Fibroblast of pulmonary artery (primary cell): ENCODE measurements around the gene ABHD5.

ENCODE experiments used
- DNase-seq: peaks from one replicate; pipeline ENCODE4 v3.0.0-alpha.2; 2010; ENCODE audit warnings: low read depth
- H3K4me3 ChIP-seq: replicated peaks from 2 replicates; pipeline ENCODE4 v1.5.1; 2011; ENCODE audit warnings: low read depth, mild to moderate bottlenecking, control low read depth, low read length, moderate library complexity
- TF ChIP-seq, protein P1 (sequence below): IDR thresholded peaks from 2 replicates; pipeline ENCODE4 v1.5.1; 2011; ENCODE audit warnings: mild to moderate bottlenecking, control low read depth, low read length, inconsistent platforms; ENCODE audit errors: missing control alignments

The ABHD5 gene

DNA sequence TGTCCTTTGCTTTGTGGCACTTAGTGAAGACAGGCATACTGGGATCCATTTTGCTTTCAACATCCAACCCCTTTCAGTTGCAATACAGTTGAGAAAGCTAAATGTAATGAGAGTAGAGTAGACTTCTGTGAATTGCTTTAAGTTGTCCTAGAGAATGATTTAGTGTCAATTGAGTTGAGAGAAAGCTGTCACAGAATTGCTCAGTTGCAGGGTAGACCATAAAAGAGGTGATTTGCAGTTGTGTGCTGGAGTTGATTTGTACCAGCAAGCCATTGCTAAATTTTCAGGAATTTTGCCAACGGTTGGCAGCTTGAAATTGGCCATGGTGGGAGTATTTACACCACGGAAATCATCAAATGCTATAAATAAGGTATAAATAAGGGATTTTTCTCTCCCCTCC, 2.2 kb downstream of the ABHD5 start:
- no peak overlapping the region for H3K4me3 ChIP-seq
- DNase-seq: no peak
- TF ChIP-seq, protein P1, sequence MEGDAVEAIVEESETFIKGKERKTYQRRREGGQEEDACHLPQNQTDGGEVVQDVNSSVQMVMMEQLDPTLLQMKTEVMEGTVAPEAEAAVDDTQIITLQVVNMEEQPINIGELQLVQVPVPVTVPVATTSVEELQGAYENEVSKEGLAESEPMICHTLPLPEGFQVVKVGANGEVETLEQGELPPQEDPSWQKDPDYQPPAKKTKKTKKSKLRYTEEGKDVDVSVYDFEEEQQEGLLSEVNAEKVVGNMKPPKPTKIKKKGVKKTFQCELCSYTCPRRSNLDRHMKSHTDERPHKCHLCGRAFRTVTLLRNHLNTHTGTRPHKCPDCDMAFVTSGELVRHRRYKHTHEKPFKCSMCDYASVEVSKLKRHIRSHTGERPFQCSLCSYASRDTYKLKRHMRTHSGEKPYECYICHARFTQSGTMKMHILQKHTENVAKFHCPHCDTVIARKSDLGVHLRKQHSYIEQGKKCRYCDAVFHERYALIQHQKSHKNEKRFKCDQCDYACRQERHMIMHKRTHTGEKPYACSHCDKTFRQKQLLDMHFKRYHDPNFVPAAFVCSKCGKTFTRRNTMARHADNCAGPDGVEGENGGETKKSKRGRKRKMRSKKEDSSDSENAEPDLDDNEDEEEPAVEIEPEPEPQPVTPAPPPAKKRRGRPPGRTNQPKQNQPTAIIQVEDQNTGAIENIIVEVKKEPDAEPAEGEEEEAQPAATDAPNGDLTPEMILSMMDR: no peak

DNA sequence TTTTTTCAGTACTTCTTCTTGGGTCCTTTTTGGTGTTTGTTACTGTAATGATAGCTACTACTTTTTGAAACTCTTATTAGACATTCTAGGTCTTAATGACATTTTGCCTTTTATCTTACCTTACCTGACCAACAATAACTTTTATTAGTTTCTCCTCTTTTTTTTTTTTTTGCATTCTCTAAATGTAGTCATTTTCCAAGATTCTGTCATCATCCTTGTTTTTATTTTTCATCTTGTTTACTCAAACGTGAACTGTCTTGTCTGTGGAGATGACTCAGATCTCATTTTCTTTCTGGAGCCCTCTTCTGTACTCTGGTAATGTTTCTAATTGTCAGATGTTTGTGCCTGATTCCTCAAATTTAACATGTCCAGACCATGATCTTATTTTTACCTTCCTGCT, 2.9 kb downstream of the ABHD5 start:
- TF ChIP-seq, protein P1: no peak

DNA sequence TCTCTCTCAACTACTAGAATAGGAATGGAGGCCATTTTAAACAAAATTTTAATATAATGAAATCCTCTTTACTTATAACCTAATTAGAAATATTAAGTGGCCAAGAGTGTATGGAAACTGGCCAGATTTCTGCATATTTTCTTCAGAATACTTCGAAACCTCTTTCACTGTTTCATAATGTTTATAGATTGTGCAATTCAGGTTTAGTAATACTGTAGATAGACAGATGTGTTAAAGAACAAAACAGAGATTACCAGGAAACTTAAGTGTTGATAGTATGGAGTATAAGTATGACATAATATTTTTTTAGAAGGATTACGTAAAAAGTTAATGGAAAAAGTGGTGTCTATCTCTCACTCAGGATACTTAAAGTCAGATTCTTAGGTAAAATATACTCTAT, 4.7 kb downstream of the ABHD5 start:
- TF ChIP-seq, protein P1: no peak
- no peak overlapping the region for H3K4me3 ChIP-seq
- DNase-seq: peak; percentile 88

More for the DNA sequence above, 2.9 kb downstream of the ABHD5 start:
- DNase-seq: no peak
- H3K4me3 ChIP-seq: no peak overlapping the region

DNA sequence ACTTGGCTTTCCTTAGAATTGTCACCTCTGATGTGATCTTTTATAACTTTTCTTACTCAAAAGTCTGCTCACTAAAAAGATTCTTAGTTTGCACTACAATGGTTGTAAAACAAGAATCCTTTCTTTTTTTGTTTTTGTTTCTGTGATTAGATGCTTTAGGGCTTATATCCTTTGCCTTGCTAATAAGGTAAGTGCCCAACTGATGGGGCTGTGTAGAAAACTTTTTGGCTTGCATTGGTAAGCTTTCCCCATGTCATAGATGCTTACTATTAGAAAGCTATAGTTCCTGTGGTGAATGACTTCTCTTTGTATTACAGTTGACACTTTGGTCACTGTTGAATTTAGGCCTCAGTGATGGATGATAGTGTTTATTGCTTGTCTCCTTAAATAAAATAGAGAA, 5.1 kb downstream of the ABHD5 start:
- TF ChIP-seq, protein P1: no peak
- no peak overlapping the region for H3K4me3 ChIP-seq
- no peak for DNase-seq

DNA sequence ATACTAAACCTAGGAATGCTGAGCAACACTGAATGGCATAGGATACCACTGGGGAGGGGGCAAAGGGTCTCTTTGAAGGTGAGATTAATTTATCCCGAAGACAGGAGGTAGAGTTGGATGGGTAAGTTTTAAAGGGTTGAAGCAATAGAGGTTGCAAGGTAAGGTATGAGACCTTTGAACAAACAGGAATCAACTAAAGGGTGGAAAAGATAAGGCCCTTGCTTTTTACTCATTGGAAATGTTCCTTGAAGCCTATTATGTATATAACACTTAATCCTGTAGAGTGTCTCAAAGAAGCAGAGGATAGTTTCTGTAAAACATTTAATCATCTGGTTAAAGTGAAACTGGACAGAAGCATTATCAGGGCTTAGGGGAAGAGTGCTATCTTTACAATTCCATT, 5.7 kb downstream of the ABHD5 start:
- TF ChIP-seq, protein P1: no peak
- no peak for DNase-seq

DNA sequence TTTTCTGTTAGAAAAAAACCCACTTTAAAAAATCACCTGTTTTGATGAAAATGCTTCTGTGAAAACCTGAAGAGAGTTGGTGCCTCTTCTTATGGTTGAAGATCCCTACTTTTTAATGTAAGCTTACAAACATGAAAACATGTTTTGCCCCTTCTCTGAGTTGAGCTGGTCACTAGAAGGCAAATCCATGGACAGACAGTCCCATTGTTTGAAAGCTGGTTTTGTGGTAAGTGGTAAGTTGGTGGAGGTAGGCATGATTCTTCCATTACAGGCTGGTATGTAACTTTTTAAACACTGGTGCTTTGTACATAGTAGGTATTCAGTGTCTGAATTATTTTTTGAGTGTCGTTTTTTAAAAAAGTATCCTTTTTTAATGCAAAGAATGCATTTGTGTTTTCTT, 6.1 kb downstream of the ABHD5 start:
- no peak for DNase-seq
- TF ChIP-seq, protein P1: no peak
- no peak overlapping the region for H3K4me3 ChIP-seq

More for the DNA sequence above, 5.7 kb downstream of the ABHD5 start:
- no peak overlapping the region for H3K4me3 ChIP-seq

DNA sequence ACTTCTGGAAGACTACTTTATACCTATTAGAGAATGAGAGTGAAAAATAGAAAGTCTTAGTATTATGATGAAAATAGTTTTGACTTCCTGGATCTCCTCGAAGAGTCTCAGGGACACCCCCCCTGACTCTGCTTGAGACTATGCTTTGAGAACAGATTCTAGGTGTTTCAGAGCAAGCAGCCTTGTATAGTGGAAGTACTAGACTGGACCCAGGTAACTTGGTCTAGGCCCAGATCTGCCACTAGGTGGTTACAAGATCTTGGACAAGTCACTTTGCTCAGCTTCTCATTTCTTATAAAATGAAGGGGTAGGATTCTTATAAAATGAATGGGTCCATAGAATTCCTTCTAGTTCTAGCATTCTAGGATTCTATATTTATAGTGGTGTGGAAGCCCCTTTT, 9.1 kb downstream of the ABHD5 start:
- peak; percentile 29 for DNase-seq
- TF ChIP-seq, protein P1: peak; percentile 28
- H3K4me3 ChIP-seq: no peak overlapping the region
